ENCODE data around the gene BARX2.

- no peak for TF ChIP-seq MAX (IDR thresholded peaks at IDR 0.05)
- peak; percentile 99 for TF ChIP-seq RAD21 (IDR thresholded peaks at IDR 0.05; ENCODE audit: low read depth)
Measured at GRCh38 chr11:129331871-129332274, 43.8 kb upstream of the BARX2 start.

Data from Ishikawa (cell line).